OCI-LY1 (cell line): ENCODE results near the gene ALOX5.
"Not testable (repeated sequence)": the region's sequence is repeated elsewhere in the genome, so short reads cannot be mapped to it uniquely, and the experiment has no call there.

Experiments used
- H2AFZ ChIP-seq: fragments of 200-600 bp; sonication (generic), shearing (Covaris generic); 2 replicates; pipeline ENCODE4 v1.6.0; 2014; ENCODE audit warnings: antibody characterized with exemption, mild to moderate bottlenecking, low read length
- H3F3A ChIP-seq: fragments of 200-600 bp; sonication (generic), shearing (Covaris generic); 2 replicates; pipeline ENCODE4 v1.6.0; 2014; ENCODE audit warnings: mild to moderate bottlenecking, antibody characterized with exemption, low read length, moderate library complexity; ENCODE audit not compliant: insufficient read depth
- H3K27ac ChIP-seq: fragments of 200-600 bp; sonication (generic); 2 replicates; pipeline ENCODE4 v1.5.1; 2014; ENCODE audit warnings: low read length, mixed run types, mild to moderate bottlenecking, low read depth; ENCODE audit not compliant: poor library complexity, severe bottlenecking
- H3K27me3 ChIP-seq: fragments of 200-600 bp; sonication (generic); 2 replicates; pipeline ENCODE4 v1.6.0; 2014; ENCODE audit warnings: antibody characterized with exemption, mild to moderate bottlenecking, low read length, moderate library complexity; ENCODE audit not compliant: insufficient read depth
- H3K36me3 ChIP-seq: fragments of 200-600 bp; sonication (generic); 2 replicates; pipeline ENCODE4 v1.6.1; 2014; ENCODE audit warnings: mild to moderate bottlenecking, antibody characterized with exemption, low read length, moderate library complexity, mixed read lengths; ENCODE audit not compliant: insufficient read depth
- H3K4me1 ChIP-seq: fragments of 200-600 bp; sonication (generic); 2 replicates; pipeline ENCODE4 v1.5.1; 2014; ENCODE audit warnings: mild to moderate bottlenecking, low read length, moderate library complexity; ENCODE audit not compliant: insufficient read depth, severe bottlenecking
- H3K4me2 ChIP-seq: fragments of 200-600 bp; sonication (generic), shearing (Covaris generic); 2 replicates; pipeline ENCODE4 v1.6.1; 2014; ENCODE audit warnings: low read length
- H3K4me3 ChIP-seq: fragments of 200-600 bp; sonication (generic); 2 replicates; pipeline ENCODE4 v1.5.1; 2014; ENCODE audit warnings: low read length, low read depth, mild to moderate bottlenecking, mixed read lengths; ENCODE audit not compliant: poor library complexity, severe bottlenecking
- H3K79me2 ChIP-seq: fragments of 200-600 bp; shearing (Covaris generic); 2 replicates; pipeline ENCODE4 v1.6.1; 2016; ENCODE audit warnings: mixed run types, low read length, mixed read lengths; ENCODE audit not compliant: insufficient read depth
- H3K9ac ChIP-seq: fragments of 200-600 bp; sonication (generic), shearing (Covaris generic); 2 replicates; pipeline ENCODE4 v1.6.1; 2014; ENCODE audit warnings: mild to moderate bottlenecking, low read length, mixed read lengths
- H3K9me2 ChIP-seq: fragments of 200-600 bp; sonication (generic), shearing (Covaris generic); 2 replicates; pipeline ENCODE4 v1.6.1; 2014; ENCODE audit warnings: low read depth, mild to moderate bottlenecking, low read length, mixed read lengths
- H3K9me3 ChIP-seq: fragments of 200-600 bp; shearing (Covaris generic); 2 replicates; pipeline ENCODE4 v1.6.1; 2014; ENCODE audit warnings: low read length, mixed read lengths
- H4K20me1 ChIP-seq: fragments of 200-600 bp; sonication (generic), shearing (Covaris generic); 2 replicates; pipeline ENCODE4 v1.6.0; 2016; ENCODE audit warnings: mild to moderate bottlenecking, low read length; ENCODE audit not compliant: insufficient read depth
- EZH2 ChIP-seq: fragments of 200-600 bp; sonication (generic), shearing (Covaris generic); IDR thresholded peaks from 2 replicates; pipeline ENCODE4 v1.8.0; 2017; ENCODE audit warnings: borderline replicate concordance, mixed run types, mild to moderate bottlenecking, antibody characterized with exemption, low read length, moderate library complexity, mixed read lengths
- TF ChIP-seq, protein P1 (sequence below): fragments of 200-600 bp; sonication (generic), shearing (Covaris generic); IDR thresholded peaks from 2 replicates; pipeline ENCODE4 v1.5.1; 2017; ENCODE audit warnings: mild to moderate bottlenecking, antibody characterized with exemption, low read length, moderate library complexity, mixed read lengths

The ALOX5 gene

GRCh38 chr10:45473126-45473525 is 99.1 kb downstream of the ALOX5 start:
- no peak overlapping the region for H3K4me3 ChIP-seq
- peaks cover 11% of the 10 kb centered on the region for H3K4me1 ChIP-seq

GRCh38 chr10:45476559-45476958 is 102.5 kb downstream of the ALOX5 start:
- no peaks in the 10 kb centered on the region; the same call in 1 of the 2 replicates for H3K36me3 ChIP-seq
- no peak for TF ChIP-seq EZH2
- TF ChIP-seq, protein P1, sequence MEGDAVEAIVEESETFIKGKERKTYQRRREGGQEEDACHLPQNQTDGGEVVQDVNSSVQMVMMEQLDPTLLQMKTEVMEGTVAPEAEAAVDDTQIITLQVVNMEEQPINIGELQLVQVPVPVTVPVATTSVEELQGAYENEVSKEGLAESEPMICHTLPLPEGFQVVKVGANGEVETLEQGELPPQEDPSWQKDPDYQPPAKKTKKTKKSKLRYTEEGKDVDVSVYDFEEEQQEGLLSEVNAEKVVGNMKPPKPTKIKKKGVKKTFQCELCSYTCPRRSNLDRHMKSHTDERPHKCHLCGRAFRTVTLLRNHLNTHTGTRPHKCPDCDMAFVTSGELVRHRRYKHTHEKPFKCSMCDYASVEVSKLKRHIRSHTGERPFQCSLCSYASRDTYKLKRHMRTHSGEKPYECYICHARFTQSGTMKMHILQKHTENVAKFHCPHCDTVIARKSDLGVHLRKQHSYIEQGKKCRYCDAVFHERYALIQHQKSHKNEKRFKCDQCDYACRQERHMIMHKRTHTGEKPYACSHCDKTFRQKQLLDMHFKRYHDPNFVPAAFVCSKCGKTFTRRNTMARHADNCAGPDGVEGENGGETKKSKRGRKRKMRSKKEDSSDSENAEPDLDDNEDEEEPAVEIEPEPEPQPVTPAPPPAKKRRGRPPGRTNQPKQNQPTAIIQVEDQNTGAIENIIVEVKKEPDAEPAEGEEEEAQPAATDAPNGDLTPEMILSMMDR: no peak
- H3K9me2 ChIP-seq: no peaks in the 10 kb centered on the region
- H3K9me3 ChIP-seq: peaks cover 16% of the 10 kb centered on the region
- H3K79me2 ChIP-seq: no peaks in the 10 kb centered on the region
- H3K4me3 ChIP-seq: no peak overlapping the region
- no peak overlapping the region for H2AFZ ChIP-seq
- no peaks in the 10 kb centered on the region for H3K4me1 ChIP-seq
- H3K4me2 ChIP-seq: no peak overlapping the region
- H3K27ac ChIP-seq: no peak overlapping the region
- no peaks in the 10 kb centered on the region for H3K27me3 ChIP-seq
- H3K9ac ChIP-seq: no peak overlapping the region
- no peaks in the 10 kb centered on the region for H3F3A ChIP-seq
- no peaks in the 10 kb centered on the region for H4K20me1 ChIP-seq

More at GRCh38 chr10:45473126-45473525, 99.1 kb downstream of the ALOX5 start:
- Histone ChIP-seq H3K79me2 (no peaks in the 10 kb centered on the region), H3K36me3 (no peaks in the 10 kb centered on the region), H2AFZ (no peak overlapping the region), H3K9me2 (no peaks in the 10 kb centered on the region), H3K4me2 (no peak overlapping the region), H3K27ac (no peak overlapping the region), H3F3A (no peaks in the 10 kb centered on the region), H3K9ac (no peak overlapping the region), H3K9me3 (peaks cover 15% of the 10 kb centered on the region), H4K20me1 (no peaks in the 10 kb centered on the region), H3K27me3 (no peaks in the 10 kb centered on the region)
- TF ChIP-seq, protein P1: no peak
- TF ChIP-seq EZH2: no peak

- Histone ChIP-seq H3K9me3 (peaks cover 16% of the 10 kb centered on the region), H3K9me2 (no peaks in the 10 kb centered on the region), H3K4me3 (no peak overlapping the region), H3K27ac (no peak overlapping the region), H3K79me2 (no peaks in the 10 kb centered on the region), H3K36me3 (no peaks in the 10 kb centered on the region; the same call in 1 of the 2 replicates), H3K27me3 (no peaks in the 10 kb centered on the region), H4K20me1 (no peaks in the 10 kb centered on the region), H3K4me1 (no peaks in the 10 kb centered on the region), H3K4me2 (no peak overlapping the region), H3K9ac (no peak overlapping the region), H3F3A (no peaks in the 10 kb centered on the region), H2AFZ (no peak overlapping the region)
- TF ChIP-seq, protein P1: no peak
- no peak for TF ChIP-seq EZH2
Observed at GRCh38 chr10:45480294-45480693, 106.3 kb downstream of the ALOX5 start.

DNA sequence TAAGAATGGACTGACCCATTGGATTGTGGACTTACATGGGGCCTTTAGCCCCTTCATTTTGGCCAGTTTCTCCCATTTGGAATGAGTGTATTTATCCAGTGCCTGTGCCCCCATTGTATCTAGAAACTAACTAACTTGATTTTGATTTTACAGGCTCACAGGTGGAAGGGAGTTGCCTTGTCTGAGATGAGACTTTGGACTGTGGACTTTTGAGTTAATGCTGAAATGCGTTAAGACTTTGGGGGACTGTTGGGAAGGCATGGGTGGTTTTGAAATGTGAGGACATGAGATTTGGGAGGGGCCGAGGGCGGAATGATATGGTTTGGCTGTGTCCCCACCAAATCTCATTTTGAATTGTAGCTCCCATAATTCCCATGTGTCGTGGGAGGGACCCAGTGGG is 107.1 kb downstream of the ALOX5 start:
- H3K27ac ChIP-seq, H3K36me3 ChIP-seq, H3K79me2 ChIP-seq, H2AFZ ChIP-seq, H3K27me3 ChIP-seq, H3K4me3 ChIP-seq, H4K20me1 ChIP-seq, H3K9ac ChIP-seq, H3K4me1 ChIP-seq, H3K9me2 ChIP-seq, H3F3A ChIP-seq, H3K4me2 ChIP-seq: not testable (repeated sequence)
- peaks cover 16% of the 10 kb centered on the region for H3K9me3 ChIP-seq
